ENCODE results near the gene SPAG6. TPM values are rescaled to one million over a fixed set of nuclear protein-coding genes. Genes with fewer than 3 reads are reported as not detected.

SPAG6 gene
- total and polyA plus RNA-seq, 2 of the 8 experiments (the other 6 are each of a cell fraction or from before 2014, with no cell fraction given), result 0.14 TPM; not detected in 1

- TF ChIP-seq SIX5 (IDR thresholded peaks at IDR 0.05; ENCODE audit: low read depth, low read length) (no peak), MAFK (IDR thresholded peaks at IDR 0.05; ENCODE audit: low read depth, low read length) (no peak), SRF (IDR thresholded peaks at IDR 0.05; ENCODE audit: low read depth, low read length) (no peak), CTCF (IDR thresholded peaks at IDR 0.05; ENCODE audit: control extremely low read depth in 1 of 3, insufficient read depth in 1 of 3, low read depth in 1 of 3, low read length in 3 of 3) (peak in 1 of 3 experiments; percentile 3; a peak in 1 of 4 replicates), RBBP5 (IDR thresholded peaks at IDR 0.05; ENCODE audit: borderline replicate concordance, low read depth, low read length) (no peak; the same call in 1 of the 2 replicates), SAP30 (IDR thresholded peaks at IDR 0.05; ENCODE audit: insufficient read depth, insufficient replicate concordance, low read length) (no peak), ASH2L (IDR thresholded peaks at IDR 0.05; ENCODE audit: low read length) (peak; percentile 42), NANOG (IDR thresholded peaks at IDR 0.05; ENCODE audit: insufficient read depth, low read depth, low read length, poor library complexity, severe bottlenecking) (no peak), FOSL1 (IDR thresholded peaks at IDR 0.05; ENCODE audit: insufficient read depth, low read depth, low read length) (no peak), SP1 (IDR thresholded peaks at IDR 0.05; ENCODE audit: low read depth, low read length) (no peak), CBX5 (IDR thresholded peaks at IDR 0.05; ENCODE audit: low read depth, low read length) (no peak), ATF2 (IDR thresholded peaks at IDR 0.05; ENCODE audit: low read length) (no peak), RNF2 (IDR thresholded peaks at IDR 0.05; ENCODE audit: borderline replicate concordance, low read depth, low read length, missing control alignments, poor library complexity, severe bottlenecking) (peak; percentile 64), RXRA (IDR thresholded peaks at IDR 0.05; ENCODE audit: insufficient read depth, low read depth, low read length) (no peak), BACH1 (IDR thresholded peaks at IDR 0.05; ENCODE audit: low read length) (no peak), SP2 (IDR thresholded peaks at IDR 0.05; ENCODE audit: low read length) (no peak), CHD2 (IDR thresholded peaks at IDR 0.05; ENCODE audit: low read length) (no peak), SP4 (IDR thresholded peaks at IDR 0.05; ENCODE audit: low read length) (no peak)
Measured at GRCh38 chr10:22345301-22346095, at the start of gene SPAG6 (continued).

All from H1 (cell line).